Measurements from ENCODE around the gene DNAH5.
A peak's percentile ranks its signal among the peaks of the same experiment; 100 is the strongest.

DNAH5 gene

DNA sequence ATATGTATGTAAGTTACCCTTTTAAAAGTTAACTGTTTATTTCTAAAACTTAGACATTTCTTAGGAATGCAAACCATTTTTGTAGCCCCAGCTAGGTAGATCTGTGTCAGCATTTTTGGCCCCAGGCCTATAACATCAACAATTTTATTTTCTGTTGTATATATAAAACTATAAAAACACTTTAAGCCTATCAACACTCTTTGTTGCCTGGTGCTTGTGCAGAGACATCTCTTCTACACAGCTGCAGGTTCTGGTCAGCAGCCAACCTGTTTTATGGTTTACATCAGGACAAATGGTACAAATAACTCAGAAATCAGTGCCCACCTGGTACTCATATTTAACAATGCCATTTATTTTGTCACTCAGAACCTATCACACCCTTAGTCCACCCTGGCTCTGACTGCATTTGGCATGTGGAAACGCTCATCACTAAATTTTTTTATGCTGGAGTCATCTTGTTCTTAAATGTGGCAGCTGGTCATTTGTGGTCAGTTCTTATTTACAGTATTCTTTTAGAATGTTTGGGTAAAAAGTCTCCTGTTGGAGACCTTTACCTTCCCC, 173.4 kb downstream of the DNAH5 start:
- TF ChIP-seq CTCF (conservative IDR thresholded peaks at IDR 0.05; ENCODE audit: low read length) = no peak
- no peak overlapping the region for H3K4me3 ChIP-seq (ENCODE audit: low read length)
- DNase-seq (ENCODE audit: low read depth) = peak; percentile 56

GRCh38 chr5:13766236-13766635, 178.3 kb downstream of the DNAH5 start:
- no peak for TF ChIP-seq CTCF (conservative IDR thresholded peaks at IDR 0.05; ENCODE audit: low read length)
- no peak overlapping the region for H3K4me3 ChIP-seq (ENCODE audit: low read length)
- DNase-seq (ENCODE audit: low read depth) = no peak

- no peak overlapping the region for H3K4me3 ChIP-seq (ENCODE audit: low read length)
- TF ChIP-seq CTCF (conservative IDR thresholded peaks at IDR 0.05; ENCODE audit: low read length) = no peak
- no peak for DNase-seq (ENCODE audit: low read depth)
Observed at GRCh38 chr5:13763719-13764118, 180.8 kb downstream of the DNAH5 start.

DNA sequence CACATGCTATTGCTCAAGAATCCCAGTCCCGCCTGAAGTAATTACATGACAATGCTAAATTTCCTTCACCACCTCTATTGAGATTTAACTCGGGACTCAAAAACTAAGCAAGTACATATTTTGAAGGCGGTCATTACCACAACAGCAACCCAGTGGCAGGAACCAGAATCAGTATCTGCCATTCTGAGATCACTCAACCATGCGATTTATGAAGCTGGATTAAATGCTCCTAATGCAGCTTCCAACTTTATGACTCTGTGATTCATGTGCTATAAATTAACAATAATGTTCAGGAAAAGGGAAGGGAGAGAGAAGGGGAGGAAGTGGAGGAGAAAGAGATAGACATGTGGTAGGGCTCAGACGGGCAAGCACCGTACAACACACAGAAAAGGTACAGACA, 194.7 kb downstream of the DNAH5 start:
- DNase-seq (ENCODE audit: low read depth) = no peak
- TF ChIP-seq CTCF (conservative IDR thresholded peaks at IDR 0.05; ENCODE audit: low read length) = no peak
- H3K4me3 ChIP-seq (ENCODE audit: low read length) = no peak overlapping the region

DNA sequence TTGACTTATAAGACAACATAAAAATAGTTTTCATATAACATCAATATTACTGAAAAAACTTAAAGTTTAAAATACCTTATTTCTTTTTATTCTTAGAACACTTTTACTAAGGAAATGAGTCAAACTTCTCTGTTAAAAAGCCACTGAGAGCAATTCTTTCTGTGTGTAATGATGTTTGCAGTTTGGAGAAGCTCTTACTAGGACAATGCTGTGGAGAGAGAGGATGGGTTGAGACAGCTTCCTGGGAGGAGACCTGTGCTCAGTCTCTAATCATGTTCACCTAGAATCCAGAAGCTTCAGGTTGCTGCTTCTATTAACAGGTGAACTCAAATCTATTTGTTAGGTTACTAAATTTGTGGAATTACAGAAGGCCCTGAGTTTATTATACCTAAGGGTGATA, 198.5 kb downstream of the DNAH5 start:
- no peak overlapping the region for H3K4me3 ChIP-seq (ENCODE audit: low read length)
- no peak for TF ChIP-seq CTCF (conservative IDR thresholded peaks at IDR 0.05; ENCODE audit: low read length)
- no peak for DNase-seq (ENCODE audit: low read depth)

GRCh38 chr5:13745508-13745907, 199.0 kb downstream of the DNAH5 start:
- no peak overlapping the region for H3K4me3 ChIP-seq (ENCODE audit: low read length)
- TF ChIP-seq CTCF (conservative IDR thresholded peaks at IDR 0.05; ENCODE audit: low read length) = no peak
- DNase-seq (ENCODE audit: low read depth) = peak; percentile 60

DNA sequence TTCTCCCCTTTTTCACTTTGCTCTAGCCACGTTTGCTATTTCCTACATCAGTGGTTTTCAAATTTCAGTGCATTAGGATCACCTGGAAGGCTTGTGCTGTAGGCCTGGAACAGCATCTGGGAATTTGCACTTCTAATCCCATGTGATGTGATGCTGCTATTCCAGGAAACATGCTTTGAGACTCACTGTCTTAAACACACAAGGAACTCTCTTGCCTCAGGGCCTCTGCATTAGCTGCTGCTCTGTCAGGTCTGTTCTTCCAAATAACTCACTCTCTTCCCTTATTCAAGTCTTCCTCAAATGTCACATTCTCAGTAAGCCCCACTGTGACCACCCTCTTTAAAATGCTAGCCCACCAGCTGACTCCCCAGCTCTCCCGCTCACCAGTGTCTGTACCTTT, 204.0 kb downstream of the DNAH5 start:
- DNase-seq (ENCODE audit: low read depth) = no peak
- H3K4me3 ChIP-seq (ENCODE audit: low read length) = no peak overlapping the region
- TF ChIP-seq CTCF (conservative IDR thresholded peaks at IDR 0.05; ENCODE audit: low read length) = no peak
